GM19328 (cell line): ENCODE results near the gene CFAP20.
"Not testable (repeated sequence)": the region's sequence is repeated elsewhere in the genome, so short reads cannot be mapped to it uniquely, and the experiment has no call there.

Experiments used
- ATAC-seq: cut with Tn5 transposase; IDR thresholded peaks from one replicate; pipeline ENCODE4 v1.9.1; 2021; ENCODE audit warnings: mild to moderate bottlenecking, moderate library complexity; ENCODE audit not compliant: unreplicated experiment

CFAP20 gene

GRCh38 chr16:58099097-58099955 lies 29.9 kb downstream of the CFAP20 start:
- no peak for ATAC-seq

- no peak for ATAC-seq
These were observed 30.7 kb downstream of the CFAP20 start for GRCh38 chr16:58098207-58099096.

DNA sequence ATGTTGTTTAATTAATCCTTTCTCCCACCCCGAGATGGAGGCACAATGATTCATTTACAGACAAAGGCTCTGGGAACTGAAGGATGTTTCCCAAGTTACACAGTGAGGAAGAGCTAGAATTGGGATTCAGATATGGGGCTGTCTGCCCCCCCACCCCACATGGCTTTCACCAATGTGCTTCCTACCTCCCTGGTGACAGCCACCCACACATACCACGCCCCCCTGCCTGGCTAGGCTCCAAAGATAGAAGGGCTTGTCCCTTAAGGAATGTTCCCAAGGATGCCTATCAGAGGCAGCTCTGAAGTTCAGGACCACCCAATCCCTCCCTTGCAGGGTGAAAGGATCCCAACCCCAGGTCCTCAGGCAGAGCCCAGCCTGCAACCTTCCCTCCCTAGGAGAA lies 32.9 kb downstream of the CFAP20 start:
- ATAC-seq, result no peak

- not testable (repeated sequence) for ATAC-seq
These were observed 33.6 kb downstream of the CFAP20 start for GRCh38 chr16:58095575-58095960.

- ATAC-seq, result no peak
These were observed 34.2 kb downstream of the CFAP20 start for GRCh38 chr16:58094791-58095574.

GRCh38 chr16:58094026-58094425 lies 35.2 kb downstream of the CFAP20 start:
- no peak for ATAC-seq

DNA sequence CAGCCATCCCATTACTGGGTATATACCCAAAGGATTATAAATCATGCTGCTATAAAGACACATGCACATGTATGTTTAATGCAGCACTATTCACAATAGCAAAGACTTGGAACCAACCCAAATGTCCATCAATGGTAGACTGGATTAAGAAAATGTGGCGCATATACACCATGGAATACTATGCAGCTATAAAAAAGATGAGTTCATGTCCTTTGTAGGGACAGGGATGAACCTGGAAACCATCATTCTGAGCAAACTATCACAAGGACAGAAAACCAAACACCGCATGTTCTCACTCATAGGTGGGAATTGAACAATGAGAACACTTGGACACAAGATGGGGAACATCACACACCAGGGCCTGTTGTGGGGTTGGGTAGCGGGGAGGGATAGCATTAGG lies 38.8 kb downstream of the CFAP20 start:
- ATAC-seq, result not testable (repeated sequence)

DNA sequence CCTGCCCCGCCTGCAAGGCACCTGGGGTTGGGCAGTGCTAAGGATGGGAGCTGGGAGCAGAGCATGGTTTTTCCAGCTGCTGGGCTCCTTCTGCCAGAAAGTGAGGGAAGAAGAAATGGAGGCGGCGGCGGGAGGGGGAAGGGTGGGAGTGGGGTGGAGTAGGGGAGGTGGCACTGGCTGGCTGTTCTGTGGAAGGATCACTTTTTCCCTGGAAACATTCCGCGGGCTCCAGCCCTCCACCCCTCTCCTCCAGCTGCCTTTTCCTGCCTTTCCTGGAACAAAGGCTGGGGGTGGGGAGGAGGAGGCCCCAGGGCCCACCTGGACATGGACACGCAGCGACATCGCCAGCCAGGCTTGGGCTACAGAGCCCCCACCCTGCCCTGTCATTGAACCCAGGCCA lies 41.1 kb downstream of the CFAP20 start:
- ATAC-seq, result no peak

DNA sequence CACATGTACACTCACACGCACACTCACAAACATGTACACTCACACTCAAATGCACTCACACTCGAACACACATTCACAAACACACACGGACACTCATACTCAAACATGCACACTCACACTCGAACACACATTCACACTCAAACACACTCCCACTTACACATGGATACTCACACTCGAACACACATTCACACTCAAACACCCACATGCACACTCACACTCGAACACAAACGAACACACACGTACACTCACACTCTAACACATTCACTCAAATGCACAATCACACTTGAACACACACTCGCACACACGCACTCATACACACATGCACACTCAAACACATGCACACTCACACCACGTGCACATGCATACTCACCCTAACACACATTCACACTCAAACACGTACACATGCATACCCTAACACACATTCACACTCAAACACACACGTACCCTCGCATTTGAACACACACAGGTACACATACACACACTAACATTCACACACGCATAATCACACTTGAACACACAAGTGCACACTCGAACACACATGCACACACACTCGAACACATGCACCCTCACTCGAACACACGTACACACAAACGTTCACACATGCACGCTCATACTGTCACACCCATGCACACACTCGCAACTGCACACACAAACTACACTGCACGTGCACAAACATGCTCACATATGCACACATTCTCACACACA lies 41.8 kb downstream of the CFAP20 start:
- no peak for ATAC-seq

GRCh38 chr16:58086381-58087208 lies 42.6 kb downstream of the CFAP20 start:
- ATAC-seq, result no peak

DNA sequence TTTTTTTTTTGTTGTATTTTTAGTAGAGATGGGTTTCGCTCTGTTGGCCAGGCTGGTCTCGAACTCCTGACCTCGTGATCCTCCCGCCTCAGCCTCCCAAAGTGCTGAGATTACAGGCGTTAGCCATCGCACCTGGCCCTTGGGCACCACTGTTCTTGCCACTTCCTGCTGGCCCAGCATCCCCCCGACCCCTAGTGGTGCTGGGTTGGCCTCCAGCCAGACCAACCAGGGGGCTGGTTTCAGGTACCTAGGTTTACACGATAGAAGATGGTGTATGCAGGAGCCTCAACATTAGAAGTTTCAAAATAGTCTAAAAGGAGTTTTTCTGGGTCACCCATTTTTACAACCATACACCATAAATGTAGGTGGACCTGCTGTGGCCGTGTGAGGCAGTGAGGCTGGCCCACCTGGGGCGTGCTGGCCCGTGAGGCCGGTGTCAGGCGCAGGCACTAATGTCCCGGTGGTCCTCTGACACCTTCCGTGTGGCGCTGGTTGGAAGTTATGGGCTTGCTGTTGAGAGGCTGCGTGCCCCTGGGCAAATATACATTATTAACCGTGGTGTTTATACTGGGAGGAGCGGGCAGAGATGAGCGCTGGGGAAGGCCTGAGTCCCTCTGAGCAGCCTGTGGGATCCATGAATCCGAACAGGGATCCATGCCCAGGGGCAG lies 43.5 kb downstream of the CFAP20 start:
- no peak for ATAC-seq

GRCh38 chr16:58085171-58085570 lies 44.0 kb downstream of the CFAP20 start:
- ATAC-seq, result no peak

- ATAC-seq, result no peak
These were observed 44.5 kb downstream of the CFAP20 start for GRCh38 chr16:58084635-58085034.

GRCh38 chr16:58082381-58082780 lies 46.8 kb downstream of the CFAP20 start:
- no peak for ATAC-seq

GRCh38 chr16:58080657-58081056 lies 48.5 kb downstream of the CFAP20 start:
- not testable (repeated sequence) for ATAC-seq

DNA sequence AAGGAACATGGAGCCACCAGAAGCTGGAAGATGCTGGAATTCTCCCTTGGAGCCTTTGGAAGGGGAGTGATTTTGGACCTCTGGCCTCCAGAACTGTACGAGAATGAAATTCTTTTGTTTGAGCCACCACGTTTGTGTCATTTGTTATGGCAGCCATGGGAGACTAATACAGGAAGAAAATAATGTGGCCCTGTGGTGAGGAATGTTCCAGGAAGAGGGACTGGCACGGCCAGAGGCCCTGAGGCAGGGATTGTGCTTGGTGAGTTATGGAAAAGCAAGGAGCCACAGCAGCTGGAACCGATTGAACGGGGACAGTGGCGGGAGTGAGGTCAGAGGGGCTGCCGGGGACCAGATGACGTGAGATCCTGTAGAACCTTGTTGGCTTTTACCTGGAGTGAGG lies 51.4 kb downstream of the CFAP20 start:
- ATAC-seq, result no peak

DNA sequence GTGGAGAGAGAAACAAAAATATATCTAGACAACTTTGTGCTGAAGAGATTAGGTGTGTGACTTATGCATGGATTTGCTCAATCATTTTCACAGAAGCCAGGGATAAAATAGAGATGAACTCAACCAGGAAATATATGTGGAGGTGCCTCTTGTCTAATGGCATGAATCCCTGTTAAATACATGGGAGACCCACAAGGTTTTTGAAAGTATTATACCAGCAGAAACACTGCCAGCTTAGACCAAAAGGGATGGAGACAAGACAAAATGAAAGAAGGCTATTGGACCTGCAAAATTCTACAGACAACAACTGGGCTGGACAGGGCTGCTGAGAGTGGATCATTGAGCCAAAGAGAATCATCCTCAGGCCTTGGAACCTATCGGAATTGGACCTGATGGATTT lies 52.7 kb downstream of the CFAP20 start:
- no peak for ATAC-seq

DNA sequence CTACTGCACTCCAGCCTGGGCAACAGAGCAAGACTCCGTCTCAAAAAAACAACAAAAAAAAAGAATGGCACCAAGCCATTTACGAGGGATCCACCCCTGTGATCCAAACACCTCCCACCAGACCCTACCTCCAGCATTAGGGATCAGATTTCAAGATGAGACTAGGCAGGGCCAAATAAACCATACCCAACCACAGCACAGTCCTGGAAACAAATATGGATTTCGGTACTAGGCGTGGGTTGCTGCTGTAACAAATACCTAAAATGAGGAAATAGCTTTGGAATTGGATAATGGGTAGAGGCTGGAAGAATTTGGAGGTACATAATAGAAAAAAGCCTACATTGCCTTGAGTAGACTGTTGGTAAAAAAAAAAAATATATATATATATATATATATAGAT lies 54.5 kb downstream of the CFAP20 start:
- ATAC-seq, result no peak

DNA sequence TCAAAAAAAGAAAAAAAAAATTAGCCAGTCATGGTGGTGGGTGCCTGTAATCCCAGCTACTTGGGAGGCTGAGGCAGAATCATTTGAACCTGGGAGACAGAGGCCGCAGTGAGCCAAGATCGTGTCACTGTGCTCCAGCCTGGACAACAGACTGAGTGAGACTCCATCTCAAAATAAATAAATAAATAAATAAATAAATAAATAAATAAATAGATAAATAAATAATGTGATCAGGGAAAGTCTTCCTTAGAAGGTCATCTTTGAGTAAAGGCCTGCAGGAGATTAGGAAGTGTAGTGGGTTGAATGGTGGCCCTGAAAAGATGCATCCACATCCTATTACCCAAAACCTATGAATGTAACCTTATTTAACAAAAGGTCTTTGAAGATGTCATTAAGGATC lies 56.1 kb downstream of the CFAP20 start:
- not testable (repeated sequence) for ATAC-seq
